Stimulated activated CD8-positive, alpha-beta memory T cell treated with anti-CD3 and anti-CD28 coated beads, Interleukin-2, amount 100 ng/mL, for 1 hour (primary cell): ENCODE measurements around the gene YBEY.
"Not testable (repeated sequence)": the region's sequence is repeated elsewhere in the genome, so short reads cannot be mapped to it uniquely, and the experiment has no call there.

Source experiments
- DNase-seq, 2 donors: peaks; one replicate each; pipeline ENCODE4 v3.0.0-alpha.2; 2020; ENCODE audit warnings: low read depth in 2 of 2

The YBEY gene

DNA sequence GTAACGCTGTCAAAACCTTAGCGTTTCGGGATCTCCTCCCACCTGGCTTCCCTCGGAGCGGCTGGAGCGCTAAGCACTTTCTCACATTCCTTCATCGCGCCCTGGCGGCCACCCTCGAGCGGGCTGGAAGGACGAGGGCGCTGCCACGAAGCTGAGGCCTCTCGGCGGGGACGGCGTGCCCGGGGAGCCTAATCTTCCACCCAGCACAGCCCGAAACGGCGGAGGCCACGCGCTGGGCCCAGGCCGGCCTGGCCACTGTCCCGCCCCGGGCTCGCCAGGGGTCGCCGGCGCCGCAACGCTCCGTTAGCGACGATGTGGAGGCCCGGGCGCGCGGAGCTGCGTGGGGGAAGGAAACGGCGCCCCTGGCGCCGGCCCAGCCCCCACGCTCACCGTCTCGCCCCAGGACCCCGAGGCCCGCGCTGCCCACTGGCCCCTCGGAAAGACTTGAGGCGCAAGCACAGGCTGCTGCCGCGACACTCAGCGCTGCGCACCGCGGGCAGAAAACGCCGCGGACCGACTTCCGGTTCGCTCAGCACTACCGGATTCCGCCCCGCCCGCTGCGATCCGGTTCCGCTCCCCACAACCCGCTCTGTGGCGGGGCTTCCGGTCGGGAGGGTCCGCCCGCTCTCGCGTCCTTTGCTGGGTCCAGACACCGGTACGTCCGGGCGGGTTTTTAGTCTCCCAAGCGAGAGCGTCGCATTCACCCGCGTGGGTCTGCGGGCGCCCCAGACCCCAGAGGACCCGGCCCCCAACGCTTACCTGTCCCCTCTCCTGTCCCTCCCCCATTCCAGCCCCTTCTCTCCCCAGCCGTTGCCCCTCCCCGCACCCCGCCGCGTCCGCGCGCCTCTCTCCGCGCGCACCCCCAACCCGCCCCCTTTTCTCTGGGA lies at the start of gene YBEY:
YBEY (plus strand) TSS at position 582 of the 887 bp plus-strand sequence. CDS start 572 bp downstream, outside the sequence.
- peak; percentile 66 for DNase-seq

DNA sequence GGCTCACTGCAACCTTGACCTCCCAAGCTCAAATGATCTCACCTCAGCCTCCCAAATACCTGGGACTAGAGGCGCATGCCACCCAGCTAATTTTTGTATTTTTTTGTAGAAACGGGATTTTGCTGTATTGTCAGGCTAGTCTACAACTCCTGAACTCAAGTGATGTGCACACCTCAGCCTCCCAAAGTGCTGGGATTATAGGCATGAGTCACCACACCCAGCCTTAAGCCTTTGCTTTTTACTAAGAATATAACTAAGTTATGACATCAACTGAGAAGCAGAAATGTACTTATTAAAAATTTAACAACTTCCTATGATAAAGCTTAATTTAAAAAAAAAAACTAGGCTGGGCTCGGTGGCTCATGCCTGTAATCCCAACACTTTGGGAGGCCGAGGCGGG lies 48.7 kb upstream of the YBEY start:
- no peak for DNase-seq

DNA sequence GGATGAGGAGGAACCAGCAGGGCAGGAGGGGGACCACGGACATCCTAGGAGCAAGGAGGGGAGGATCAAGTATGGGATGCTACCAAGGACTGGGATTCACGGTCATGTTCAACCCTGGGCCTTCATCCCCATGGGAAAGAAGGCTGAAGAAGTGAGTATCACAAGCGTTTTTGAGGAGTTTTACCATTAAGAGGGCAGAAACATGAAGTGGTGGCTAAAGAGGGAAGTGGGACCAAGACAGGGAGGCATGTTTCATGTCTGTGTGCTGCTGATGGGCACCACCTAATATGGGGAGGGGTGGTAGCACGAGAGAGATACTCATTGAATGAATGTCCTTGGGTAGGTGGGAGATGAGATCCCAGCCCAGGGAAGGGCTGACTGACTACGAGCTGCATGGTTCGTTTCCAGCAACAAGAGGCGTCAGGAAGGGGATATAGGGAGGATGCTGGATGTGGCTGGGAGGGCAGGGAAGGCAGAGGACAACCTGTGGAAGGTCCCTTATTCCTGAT lies 46.3 kb upstream of the YBEY start:
- DNase-seq = no peak

DNA sequence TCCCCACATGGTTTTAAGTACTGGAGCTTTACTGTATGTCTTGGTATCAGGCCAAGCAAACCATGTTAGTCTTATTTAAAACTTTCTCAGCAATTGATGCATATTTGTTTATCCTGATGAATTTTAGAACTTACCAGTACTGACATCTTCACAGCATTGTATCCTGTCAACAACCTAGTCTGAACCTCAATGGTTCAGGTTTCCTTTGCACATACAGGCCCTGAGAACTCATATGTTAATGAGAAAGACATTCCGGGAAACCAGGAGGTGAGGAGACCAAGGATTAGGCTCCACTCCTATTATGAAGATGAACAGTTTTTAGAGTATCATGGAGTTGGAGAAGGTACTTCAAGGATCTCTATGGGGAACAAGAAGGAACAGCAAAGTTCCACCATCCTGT lies 44.6 kb upstream of the YBEY start:
- not testable (repeated sequence) for DNase-seq

DNA sequence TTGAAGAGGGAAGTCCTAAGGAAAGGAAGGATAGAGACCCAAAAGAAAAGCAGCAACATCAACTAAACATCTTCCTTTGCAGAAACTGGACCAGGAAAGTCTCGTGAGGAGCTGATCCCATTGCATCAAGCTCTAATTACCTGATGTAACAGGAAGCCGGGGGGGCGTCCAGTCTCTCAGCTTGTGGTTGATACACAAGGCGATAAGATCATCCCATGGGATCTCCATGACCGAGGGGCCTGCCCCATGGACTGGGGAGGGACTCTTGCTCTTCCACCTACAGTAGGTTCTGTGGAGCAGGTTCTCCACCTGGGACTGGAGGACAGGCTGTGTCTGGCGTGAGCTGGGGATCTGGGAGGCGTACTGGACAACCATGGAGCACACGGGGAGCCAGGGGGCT lies 42.8 kb upstream of the YBEY start:
- DNase-seq = no peak

DNA sequence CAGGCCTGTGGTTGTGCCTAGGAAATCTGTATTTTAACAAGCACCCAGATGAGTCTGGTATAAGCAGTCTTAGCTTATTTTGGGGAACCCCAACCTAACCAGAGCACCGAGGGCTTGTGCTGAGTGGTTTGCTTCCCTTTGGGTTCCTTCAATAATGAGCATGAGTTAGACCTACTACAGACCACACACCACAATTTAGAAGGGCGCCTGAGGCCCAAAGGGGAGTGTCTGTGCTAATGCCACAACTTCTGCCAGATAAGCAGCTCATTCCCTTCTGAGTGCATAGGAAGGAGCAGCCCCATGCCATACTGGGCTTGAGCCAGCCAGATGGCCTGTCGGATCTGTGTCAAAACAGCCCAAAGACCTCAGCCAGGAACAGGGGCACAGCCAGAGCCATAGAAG lies 42.2 kb upstream of the YBEY start:
- DNase-seq = no peak

GRCh38 chr21:46244602-46245001 lies 41.5 kb upstream of the YBEY start:
- no peak for DNase-seq

DNA sequence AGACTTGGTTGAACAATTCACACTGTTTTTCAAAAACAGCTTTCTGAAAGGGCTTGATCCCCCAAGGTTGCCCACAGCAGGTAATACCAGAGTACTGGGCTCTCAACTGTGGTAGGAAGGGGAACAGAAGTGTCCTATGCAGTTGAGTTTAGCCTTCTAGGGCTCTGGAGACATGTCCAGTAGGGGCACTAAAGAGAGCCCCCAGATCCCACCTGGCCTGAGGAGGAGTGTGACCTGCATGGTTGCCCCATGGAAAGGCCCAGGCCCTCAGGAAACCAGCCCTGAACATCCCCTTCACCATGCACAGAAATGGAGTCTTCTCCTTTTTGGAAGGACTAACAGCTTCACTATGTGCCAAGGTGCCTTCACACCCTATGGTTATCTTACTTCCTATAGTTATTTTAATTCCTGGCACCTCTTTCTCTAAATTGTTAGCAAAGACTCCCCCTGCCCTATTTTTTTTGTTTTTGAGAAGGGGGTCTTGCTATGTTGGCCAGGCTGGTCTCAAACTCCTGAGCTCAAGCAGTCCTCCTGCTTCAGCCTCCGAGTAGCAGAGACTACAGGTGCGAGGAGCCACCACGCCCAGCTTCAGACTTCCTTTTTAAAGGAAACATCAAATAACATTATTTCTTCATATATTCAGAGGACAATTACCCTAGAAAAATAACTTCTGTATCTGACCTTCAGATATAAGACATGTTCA lies 40.8 kb upstream of the YBEY start:
- DNase-seq = no peak

DNA sequence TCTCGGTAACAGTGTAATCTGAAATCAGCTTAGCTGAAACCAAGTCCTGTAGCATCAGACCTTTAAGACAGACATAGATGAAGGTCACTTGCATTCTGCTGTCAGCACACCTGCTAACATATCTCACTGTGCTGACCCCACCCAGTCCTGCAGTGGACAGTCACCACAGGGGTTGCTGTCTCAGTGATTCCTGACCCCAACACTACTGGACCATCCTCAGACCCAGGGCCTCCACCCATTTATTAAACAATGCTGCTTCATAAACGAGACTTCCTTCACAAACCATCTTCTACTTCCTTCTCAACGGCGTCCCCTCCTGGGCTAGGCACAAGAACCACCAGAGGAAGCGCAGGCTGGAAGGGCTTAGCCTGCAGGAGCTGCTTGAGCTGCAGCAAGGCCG lies 39.8 kb upstream of the YBEY start:
- DNase-seq = no peak

GRCh38 chr21:46247699-46248421 lies 38.3 kb upstream of the YBEY start:
- no peak for DNase-seq

DNA sequence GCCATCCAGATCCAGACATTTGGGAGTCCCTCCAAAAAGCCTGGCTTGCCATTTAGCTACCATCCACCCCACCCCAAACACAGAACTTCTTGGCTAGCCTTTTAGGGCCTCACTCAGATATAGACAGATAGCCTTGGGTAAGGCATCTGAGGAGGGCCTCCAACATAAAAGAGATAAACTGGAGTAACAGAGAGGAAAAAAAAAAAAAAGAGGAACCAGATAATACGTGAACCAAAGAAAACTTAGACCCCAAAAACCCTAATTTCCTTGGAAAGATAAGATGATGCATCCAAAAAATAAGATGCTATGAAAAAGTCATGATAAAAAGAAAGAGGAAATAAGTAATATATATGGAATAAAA lies 37.7 kb upstream of the YBEY start:
- DNase-seq = no peak

- DNase-seq = no peak
Observed at GRCh38 chr21:46248827-46249226, 37.3 kb upstream of the YBEY start.

DNA sequence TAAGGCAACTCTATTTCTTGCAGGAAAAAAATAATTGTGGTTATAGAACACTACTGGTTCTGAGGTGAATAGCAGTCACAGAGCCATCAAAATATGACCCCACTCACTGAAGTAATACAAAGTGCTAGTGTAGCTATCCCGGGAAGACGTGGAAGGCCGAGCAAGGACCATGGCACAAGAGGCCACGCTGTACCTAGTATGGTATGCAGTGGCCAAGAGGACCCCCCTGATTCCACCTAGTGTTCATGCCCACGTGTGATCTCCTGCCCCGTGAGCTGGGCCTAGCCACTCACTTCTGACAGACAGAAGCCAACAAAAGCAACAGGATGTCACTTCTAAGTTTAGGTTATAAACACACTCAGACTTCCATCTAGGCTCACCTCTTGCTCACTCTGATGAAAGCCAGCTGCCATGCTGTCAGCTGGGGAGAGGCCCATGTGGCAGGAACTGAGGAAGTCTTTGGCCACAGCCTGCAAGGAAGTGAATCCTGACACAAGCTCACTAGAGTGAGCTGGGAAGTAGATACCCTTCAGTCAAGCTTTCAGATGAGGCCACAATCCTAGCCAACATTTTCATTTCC lies 35.9 kb upstream of the YBEY start:
- DNase-seq = no peak

GRCh38 chr21:46252840-46253239 lies 33.3 kb upstream of the YBEY start:
- DNase-seq = no peak

DNA sequence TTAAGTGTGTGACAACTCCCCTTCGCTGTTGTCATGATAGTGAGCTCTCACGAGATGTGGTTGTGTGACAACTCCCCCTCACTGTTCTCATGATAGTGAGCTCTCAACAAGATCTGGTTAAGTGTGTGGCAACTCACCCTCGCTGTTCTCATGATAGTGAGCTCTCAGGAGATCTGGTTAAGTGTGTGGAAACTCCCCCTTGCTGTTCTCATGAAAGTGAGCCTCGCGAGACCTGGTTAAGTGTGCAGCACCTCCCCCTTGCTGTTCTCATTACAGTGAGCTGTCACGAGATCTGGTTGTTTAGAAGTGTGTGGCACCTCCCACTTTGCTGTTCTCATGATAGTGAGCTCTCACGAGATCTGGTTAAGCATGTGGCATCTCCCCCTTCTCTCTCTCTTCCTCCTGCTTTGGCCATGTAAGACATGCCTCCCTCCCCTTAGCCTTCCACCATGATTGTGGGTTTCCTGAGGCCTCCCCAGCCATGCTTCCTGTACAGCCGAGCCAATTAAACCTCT lies 32.5 kb upstream of the YBEY start:
- DNase-seq = no peak

DNA sequence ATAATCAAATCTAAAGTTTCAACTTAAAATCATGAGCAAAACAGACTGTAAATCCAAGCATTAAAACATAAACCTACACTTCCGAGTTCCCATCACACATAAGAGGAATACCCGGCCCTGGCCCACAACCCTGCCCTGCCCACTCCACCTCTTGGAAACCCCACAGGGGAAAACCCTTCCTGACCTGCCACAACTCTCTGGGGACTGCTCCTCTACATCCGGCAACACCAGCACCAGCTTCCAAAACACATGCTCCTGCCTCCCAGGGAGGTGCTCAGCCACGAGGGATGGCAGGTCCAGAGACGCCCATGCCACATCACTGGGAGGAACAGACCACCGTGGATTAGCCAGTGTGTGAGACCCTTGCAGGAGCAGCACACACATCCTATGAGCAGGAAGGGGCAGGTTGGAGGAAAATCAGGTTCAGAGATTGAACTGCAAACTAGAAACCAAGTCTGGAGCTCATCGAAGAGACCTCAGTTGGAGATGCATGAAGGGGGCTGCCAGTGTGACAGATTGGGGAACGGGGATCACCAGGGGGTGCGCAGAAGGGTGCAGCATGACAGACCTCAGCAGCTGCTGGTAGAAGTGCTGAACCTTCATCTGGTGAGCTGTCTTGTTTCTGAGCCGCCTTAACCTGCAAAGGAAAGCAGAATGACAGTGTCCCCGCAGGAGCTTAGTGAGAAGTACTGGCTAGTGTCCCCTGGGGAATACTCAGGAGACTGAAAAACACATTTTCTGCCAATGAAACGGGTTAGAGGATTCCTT lies 31.8 kb upstream of the YBEY start:
- DNase-seq = no peak

DNA sequence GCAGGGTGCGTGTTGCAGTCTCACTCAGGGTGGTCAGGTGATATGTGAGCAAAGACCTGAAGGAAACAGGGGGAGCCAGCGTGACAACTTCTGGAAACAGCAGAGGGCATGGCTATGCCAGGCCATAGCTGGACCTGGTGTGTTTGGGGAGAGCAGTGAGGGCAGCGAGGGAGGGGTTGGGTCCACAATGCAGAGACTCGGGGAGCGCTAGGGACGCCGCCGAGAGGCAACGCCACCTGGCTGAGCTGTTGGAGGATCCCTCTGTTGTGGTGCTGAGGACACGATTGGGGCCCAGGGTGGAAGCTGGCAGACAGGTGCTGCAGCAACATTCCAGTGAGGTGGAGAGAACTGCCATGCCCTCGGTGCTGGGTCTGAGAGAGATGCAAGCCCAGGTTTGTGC lies 31.0 kb upstream of the YBEY start:
- DNase-seq = no peak

DNA sequence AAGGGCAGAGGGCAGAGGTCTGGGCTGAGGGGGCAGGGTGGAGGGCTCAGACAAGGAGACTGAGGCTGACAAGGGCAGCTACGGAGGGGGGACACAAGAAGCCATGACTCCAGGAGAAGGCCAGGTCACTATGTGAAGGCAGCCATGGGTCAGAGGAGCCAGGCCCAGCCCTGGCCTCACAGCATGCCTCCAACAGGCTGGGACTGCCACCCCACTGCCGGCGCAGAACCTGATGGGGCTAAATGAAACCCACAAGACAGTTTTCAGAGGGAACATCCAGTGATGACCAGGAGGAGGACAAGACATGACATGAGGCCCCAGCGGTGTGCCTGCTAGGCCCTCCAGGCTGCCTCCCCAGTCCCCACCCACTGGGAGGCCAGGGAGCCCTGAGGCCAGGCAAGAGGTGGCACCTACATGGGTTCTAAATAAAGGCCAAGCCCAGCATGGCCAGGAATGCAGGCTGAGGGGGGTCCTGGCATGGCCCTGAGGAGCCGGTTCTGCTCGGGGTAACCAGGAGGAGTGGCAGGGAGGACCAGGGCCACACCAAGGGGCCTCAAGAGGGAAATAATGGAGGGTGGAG lies 30.3 kb upstream of the YBEY start:
- DNase-seq = no peak

GRCh38 chr21:46256501-46256994 lies 29.6 kb upstream of the YBEY start:
- no peak for DNase-seq

- no peak for DNase-seq
Observed at GRCh38 chr21:46264046-46264689, 22.0 kb upstream of the YBEY start.
